ENCODE data around the gene LILRB3.
"Not testable (repeated sequence)": the region's sequence is repeated elsewhere in the genome, so short reads cannot be mapped to it uniquely, and the experiment has no call there.

LILRB3 gene

DNA sequence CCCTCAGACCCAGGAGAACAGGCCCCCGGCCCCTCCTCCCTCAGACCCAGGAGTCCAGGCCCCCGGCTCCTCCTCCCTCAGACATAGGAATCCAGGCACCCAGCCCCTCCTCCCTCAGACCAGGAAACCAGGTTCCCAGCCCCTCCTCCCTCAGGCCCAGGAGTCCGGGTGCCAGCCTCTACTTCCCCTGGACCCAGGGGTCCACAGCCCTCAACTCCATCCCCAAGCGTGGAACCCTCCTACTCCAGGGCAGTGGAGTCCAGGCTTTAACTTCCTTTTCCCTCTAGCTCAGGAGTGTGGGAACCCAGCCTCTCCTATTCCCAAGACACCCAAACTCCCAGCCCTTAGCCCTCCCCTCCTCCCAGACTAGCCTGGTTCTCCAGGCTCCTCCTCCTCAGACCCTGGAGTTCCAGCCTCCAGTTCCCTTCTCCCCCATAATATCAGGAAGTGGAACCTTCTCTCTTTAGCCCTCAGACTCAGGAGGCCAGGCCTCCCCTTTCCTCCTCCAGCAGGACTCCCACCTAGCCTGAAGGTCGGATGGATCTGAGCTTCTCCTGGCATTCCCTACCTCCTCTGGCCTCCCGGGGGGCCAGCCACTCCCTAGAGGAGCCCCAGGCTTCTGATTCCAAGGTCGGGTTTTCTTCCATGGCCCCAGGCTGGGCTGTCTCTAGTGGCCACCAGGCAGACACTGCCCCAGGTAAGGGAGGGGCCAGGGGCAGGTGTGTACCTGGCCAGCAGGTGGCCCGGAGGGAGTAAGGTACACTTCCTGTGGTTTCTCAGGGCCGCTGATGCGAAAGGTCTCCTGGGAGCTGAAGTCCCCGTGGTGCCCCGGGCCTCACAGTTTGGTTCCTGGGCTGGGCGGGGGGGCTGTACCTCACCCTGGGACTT lies 50.1 kb downstream of the LILRB3 start, which contains the start of gene TMC4:
TSS of gene TMC4 (minus strand) at position 690 of the 888 bp plus-strand sequence. CDS start at position 647, 43 bp downstream.
- TF ChIP-seq, protein P1, sequence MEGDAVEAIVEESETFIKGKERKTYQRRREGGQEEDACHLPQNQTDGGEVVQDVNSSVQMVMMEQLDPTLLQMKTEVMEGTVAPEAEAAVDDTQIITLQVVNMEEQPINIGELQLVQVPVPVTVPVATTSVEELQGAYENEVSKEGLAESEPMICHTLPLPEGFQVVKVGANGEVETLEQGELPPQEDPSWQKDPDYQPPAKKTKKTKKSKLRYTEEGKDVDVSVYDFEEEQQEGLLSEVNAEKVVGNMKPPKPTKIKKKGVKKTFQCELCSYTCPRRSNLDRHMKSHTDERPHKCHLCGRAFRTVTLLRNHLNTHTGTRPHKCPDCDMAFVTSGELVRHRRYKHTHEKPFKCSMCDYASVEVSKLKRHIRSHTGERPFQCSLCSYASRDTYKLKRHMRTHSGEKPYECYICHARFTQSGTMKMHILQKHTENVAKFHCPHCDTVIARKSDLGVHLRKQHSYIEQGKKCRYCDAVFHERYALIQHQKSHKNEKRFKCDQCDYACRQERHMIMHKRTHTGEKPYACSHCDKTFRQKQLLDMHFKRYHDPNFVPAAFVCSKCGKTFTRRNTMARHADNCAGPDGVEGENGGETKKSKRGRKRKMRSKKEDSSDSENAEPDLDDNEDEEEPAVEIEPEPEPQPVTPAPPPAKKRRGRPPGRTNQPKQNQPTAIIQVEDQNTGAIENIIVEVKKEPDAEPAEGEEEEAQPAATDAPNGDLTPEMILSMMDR (IDR thresholded peaks at IDR 0.05; ENCODE audit: low read depth, low read length, missing control alignments): no peak
- DNase-seq (ENCODE audit: low read depth): no peak
- in situ Hi-C loops (cut with HindIII; ENCODE audit: low sequenced_read_pairs): no loop called here
- no peak within 1 kb of the TSS for H3K4me3 ChIP-seq (ENCODE audit: low read depth, low read length)

DNA sequence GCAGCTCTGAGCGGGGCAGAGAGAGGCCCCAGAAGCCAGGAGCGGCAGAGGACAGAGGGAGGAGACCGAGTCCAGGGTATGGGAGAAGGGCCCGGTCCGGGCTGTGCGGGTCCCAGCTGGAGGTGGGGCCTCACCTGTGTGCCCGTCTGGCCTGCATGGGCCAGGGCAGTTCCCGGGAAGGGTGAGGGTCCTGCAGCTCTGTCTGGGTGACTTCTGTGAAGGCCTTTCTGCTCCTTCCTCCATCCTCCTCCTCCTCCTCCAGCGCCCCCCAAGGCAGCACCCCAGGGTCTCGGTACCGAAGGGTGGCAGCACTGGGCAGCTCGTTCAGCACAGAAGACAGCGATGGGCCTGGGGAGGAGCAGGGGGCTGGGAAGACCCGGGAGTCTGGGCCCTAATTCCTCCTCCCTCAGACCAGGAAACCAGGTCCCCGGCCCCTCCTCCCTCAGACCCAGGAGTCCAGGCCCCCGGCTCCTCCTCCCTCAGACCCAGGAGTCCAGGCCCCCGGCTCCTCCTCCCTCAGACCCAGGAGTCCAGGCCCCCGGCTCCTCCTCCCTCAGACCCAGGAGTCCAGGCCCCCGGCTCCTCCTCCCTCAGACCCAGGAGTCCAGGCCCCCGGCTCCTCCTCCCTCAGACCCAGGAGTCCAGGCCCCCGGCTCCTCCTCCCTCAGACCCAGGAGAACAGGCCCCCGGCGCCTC lies 50.9 kb downstream of the LILRB3 start:
- DNase-seq (ENCODE audit: low read depth); in situ Hi-C loops (cut with HindIII; ENCODE audit: low sequenced_read_pairs); H3K4me3 ChIP-seq (ENCODE audit: low read depth, low read length): not testable (repeated sequence)

DNA sequence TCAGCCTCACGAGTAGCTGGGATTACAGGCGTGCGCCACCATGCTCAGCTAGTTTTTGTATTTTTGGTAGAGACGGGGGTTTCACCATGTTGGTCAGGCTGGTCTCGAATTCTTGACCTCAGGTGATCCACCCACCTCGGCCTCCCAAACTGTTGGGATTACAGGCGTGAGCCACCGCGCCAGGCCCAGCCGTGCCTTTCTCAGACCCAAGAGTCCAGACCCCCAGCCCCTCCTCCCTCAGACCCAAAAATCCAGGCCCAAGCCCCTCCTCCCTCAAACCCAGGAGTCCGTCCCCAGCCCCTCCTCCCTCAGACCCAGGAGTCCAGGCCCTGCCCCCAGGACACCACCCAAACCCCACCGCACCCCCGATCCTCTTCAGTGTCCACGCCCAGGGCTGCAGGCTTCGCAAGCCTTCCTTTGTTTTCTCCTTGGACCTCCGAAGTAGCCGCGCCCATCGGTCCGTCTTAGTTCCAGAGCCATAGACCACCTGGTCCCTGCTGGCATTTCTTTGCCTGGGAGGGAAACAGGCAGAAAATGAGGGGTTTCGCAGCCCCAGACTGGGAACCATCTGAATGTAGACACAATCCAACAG lies 53.6 kb downstream of the LILRB3 start:
- no peak overlapping the region for H3K4me3 ChIP-seq (ENCODE audit: low read depth, low read length)
- in situ Hi-C loops (cut with HindIII; ENCODE audit: low sequenced_read_pairs): no loop called here
- TF ChIP-seq, protein P1 (IDR thresholded peaks at IDR 0.05; ENCODE audit: low read depth, low read length, missing control alignments): no peak
- DNase-seq (ENCODE audit: low read depth): no peak

DNA sequence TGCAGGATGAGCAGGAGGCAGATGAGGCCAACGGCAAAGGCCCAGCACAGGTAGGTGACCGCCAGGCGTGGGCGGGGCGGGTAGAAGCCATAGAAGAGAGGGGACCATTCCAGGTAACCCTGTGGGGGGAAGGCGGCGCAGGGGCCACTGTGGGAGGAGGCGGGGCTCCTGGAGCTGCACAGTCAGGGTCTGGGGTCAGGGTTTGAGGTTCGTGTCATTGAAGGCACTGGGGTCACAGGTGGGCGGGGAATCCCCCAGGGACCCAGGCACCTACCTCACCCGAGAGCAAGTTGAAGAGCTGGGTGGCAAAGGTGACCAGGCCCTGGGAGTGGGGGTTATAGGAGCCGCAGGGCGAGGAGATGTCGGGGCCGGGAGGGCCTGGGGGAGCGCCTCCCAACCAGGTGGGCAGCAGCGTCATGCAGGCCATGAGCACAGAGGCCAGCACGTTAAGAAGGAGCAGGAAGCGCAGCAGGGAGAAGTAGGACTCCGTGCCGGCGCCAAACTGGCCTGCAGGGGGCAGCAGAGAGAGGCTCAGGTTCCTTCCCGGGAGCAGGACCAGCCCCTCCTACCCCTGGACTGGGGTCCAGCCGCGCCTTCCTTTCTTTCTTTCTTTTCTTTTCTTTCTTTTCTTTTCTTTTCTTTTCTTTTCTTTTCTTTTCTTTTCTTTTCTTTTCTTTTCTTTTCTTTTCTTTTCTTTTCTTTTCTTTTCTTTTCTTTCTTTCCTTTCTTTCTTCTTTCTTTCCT lies 54.5 kb downstream of the LILRB3 start:
- in situ Hi-C loops (cut with HindIII; ENCODE audit: low sequenced_read_pairs): no loop called here
- no peak overlapping the region for H3K4me3 ChIP-seq (ENCODE audit: low read depth, low read length)
- TF ChIP-seq, protein P1 (IDR thresholded peaks at IDR 0.05; ENCODE audit: low read depth, low read length, missing control alignments): peak; percentile 85
- peak; percentile 69 for DNase-seq (ENCODE audit: low read depth)
